BJ (cell line): Measurements from ENCODE around the gene LYPD5. TPM values are rescaled to one million over a fixed set of nuclear protein-coding genes. Genes with fewer than 3 reads are reported as not detected.
A peak's percentile ranks its signal among the peaks of the same experiment; 100 is the strongest.

Source experiments
- CTCF ChIA-PET: fragments of 350-600 bp; formaldehyde crosslinking; extraction: SDS; loops from one replicate; lab custom pipeline; 2021; ENCODE audit warnings: antibody characterized with exemption, inconsistent platforms; lab: Yijun Ruan, JAX
- POLR2A ChIA-PET: fragments of 300-600 bp; sonication (Branson Sonifier 250); formaldehyde crosslinking; extraction: SDS; loops from one replicate; lab custom pipeline; 2021; ENCODE audit warnings: antibody characterized with exemption; lab: Charles Lee
- DNase-seq: peaks from one replicate; pipeline ENCODE4 v3.0.0-alpha.2; 2011; ENCODE audit warnings: low read depth
- H3K27me3 ChIP-seq: 2 replicates; pipeline ENCODE4 v1.6.0; 2011; ENCODE audit warnings: low read length; ENCODE audit not compliant: control insufficient read depth, insufficient read depth
- H3K36me3 ChIP-seq: 2 replicates; pipeline ENCODE4 v1.5.1; 2011; ENCODE audit warnings: low read length; ENCODE audit not compliant: control insufficient read depth, insufficient read depth
- H3K4me3 ChIP-seq: 2 replicates; pipeline ENCODE4 v1.5.1; 2011; ENCODE audit warnings: low read depth, mild to moderate bottlenecking, control low read depth, low read length
- CTCF ChIP-seq: IDR thresholded peaks from 2 replicates; pipeline ENCODE4 v1.5.1; 2011; ENCODE audit warnings: low read depth, mild to moderate bottlenecking, control low read depth, inconsistent platforms, low read length, moderate library complexity; ENCODE audit not compliant: insufficient read depth
- polyA plus RNA-seq: library from polyadenylated mRNA; depleted of rRNA; stranded (reverse); fragments of >200 nt; gene quantifications from 2 replicates; pipeline ENCODE4 v1.2.3, GENCODE V29; 2011

The LYPD5 gene
- polyA plus RNA-seq, 1 experiment = 0.40 TPM

GRCh38 chr19:43797118-43797517, 5.1 kb downstream of the LYPD5 start:
- Histone ChIP-seq H3K27me3 (peaks cover 13% of the 10 kb centered on the region), H3K4me3 (no peak overlapping the region), H3K36me3 (no peaks in the 10 kb centered on the region)
- CTCF ChIA-PET = interaction anchor here (1.3 to 4.0 kb wide), 4 partner anchors 12 to 52 kb away, joined by 3 to 15 read pairs (median 6); no protein-coding TSS in a partner anchor
- POLR2A ChIA-PET = no interaction called here
- DNase-seq = no peak
- TF ChIP-seq CTCF = no peak

- H3K36me3 ChIP-seq = no peaks in the 10 kb centered on the region
- POLR2A ChIA-PET = no interaction called here
- CTCF ChIA-PET = interaction anchor here (1.2 kb wide), 1 partner anchor 197 kb away, joined by 3 read pairs; no protein-coding TSS in a partner anchor
- TF ChIP-seq CTCF = no peak
- no peak for DNase-seq
- peaks cover 3% of the 10 kb centered on the region for H3K27me3 ChIP-seq
- H3K4me3 ChIP-seq = no peak overlapping the region
Observed at GRCh38 chr19:43790587-43790986, 11.7 kb downstream of the LYPD5 start.

- H3K36me3 ChIP-seq = no peaks in the 10 kb centered on the region
- TF ChIP-seq CTCF = no peak
- H3K4me3 ChIP-seq = no peak overlapping the region
- no peak for DNase-seq
- H3K27me3 ChIP-seq = no peaks in the 10 kb centered on the region; the same call in 1 of the 2 replicates
- CTCF ChIA-PET = interaction anchor here (0.6 to 2.3 kb wide), 5 partner anchors 14 to 224 kb away, joined by 3 to 7 read pairs (median 4); no protein-coding TSS in a partner anchor
- POLR2A ChIA-PET = no interaction called here
Observed at GRCh38 chr19:43789029-43789428, 13.2 kb downstream of the LYPD5 start.

GRCh38 chr19:43786665-43787064, 15.6 kb downstream of the LYPD5 start:
- no peak for DNase-seq
- H3K36me3 ChIP-seq = no peaks in the 10 kb centered on the region
- H3K27me3 ChIP-seq = no peaks in the 10 kb centered on the region
- TF ChIP-seq CTCF = no peak
- CTCF ChIA-PET = interaction anchor here (0.7 to 4.0 kb wide), 3 partner anchors 10 to 42 kb away, joined by 3 to 70 read pairs (median 4); no protein-coding TSS in a partner anchor
- no peak overlapping the region for H3K4me3 ChIP-seq
- POLR2A ChIA-PET = no interaction called here

- TF ChIP-seq CTCF = peak; percentile 100
- no peaks in the 10 kb centered on the region for H3K27me3 ChIP-seq
- DNase-seq = no peak
- no peak overlapping the region for H3K4me3 ChIP-seq
- no peaks in the 10 kb centered on the region for H3K36me3 ChIP-seq
- POLR2A ChIA-PET = no interaction called here
- CTCF ChIA-PET = interaction anchor here (0.7 to 4.0 kb wide), 23 partner anchors 8 to 231 kb away, joined by 3 to 70 read pairs (median 5); no protein-coding TSS in a partner anchor
Observed at GRCh38 chr19:43784981-43785808, 17.1 kb downstream of the LYPD5 start.
